ENCODE data around the gene B4GALNT3.

GRCh38 chr12:508795-509194, 49.1 kb downstream of the B4GALNT3 start:
- TF ChIP-seq EZH2phosphoT487 (IDR thresholded peaks at IDR 0.05; ENCODE audit: insufficient read depth, low read depth) = no peak
- TF ChIP-seq EZH2 (IDR thresholded peaks at IDR 0.05; ENCODE audit: insufficient read depth, poor library complexity, severe bottlenecking) = no peak
